Caco-2 (cell line): ENCODE results near the gene SLC6A8. TPM values are rescaled to one million over a fixed set of nuclear protein-coding genes. Genes with fewer than 3 reads are reported as not detected.
"Not testable (repeated sequence)": the region's sequence is repeated elsewhere in the genome, so short reads cannot be mapped to it uniquely, and the experiment has no call there.

Experiments
- BruUV-seq: library from RNA; stranded (reverse); fragments of 400-500 nt; replicated peaks from 2 replicates; lab custom pipeline; 2021; lab: Mats Ljungman, UMichigan
- CTCF ChIA-PET: fragments of 300-600 bp; sonication (Branson Sonifier 250); formaldehyde crosslinking; loops from one replicate; lab custom pipeline; 2022; ENCODE audit warnings: antibody characterized with exemption; lab: Charles Lee
- POLR2A ChIA-PET: fragments of 300-600 bp; sonication (Branson Sonifier 250); formaldehyde crosslinking; loops from one replicate; lab custom pipeline; 2022; ENCODE audit warnings: antibody characterized with exemption; lab: Charles Lee
- DNase-seq, 2 experiments: peaks; one replicate each; pipeline versions ENCODE4 v3.0.0 to v3.0.0-alpha.2; 2020 to 2022
- H3K27me3 ChIP-seq: replicated peaks from 2 replicates; pipeline ENCODE4 v1.6.0; 2011; ENCODE audit warnings: low read length; ENCODE audit not compliant: control insufficient read depth, insufficient read depth
- H3K36me3 ChIP-seq: 2 replicates; pipeline ENCODE4 v1.5.1; 2011; ENCODE audit warnings: low read length; ENCODE audit not compliant: control insufficient read depth, insufficient read depth
- H3K4me1 ChIP-seq: fragments of 250-450 bp; sonication (Bioruptor Pico); 2 replicates; pipeline ENCODE4 v1.5.1; 2020; ENCODE audit warnings: mild to moderate bottlenecking
- H3K4me3 ChIP-seq: 2 replicates; pipeline ENCODE4 v1.5.1; 2011; ENCODE audit warnings: low read depth, mild to moderate bottlenecking, control low read depth, low read length
- H3K9me3 ChIP-seq: fragments of 250-450 bp; sonication (Bioruptor Pico); 2 replicates; pipeline ENCODE4 v1.5.1; 2020; ENCODE audit warnings: mild to moderate bottlenecking, moderate library complexity
- H3K27ac Mint-ChIP-seq: one replicate; pipeline ENCODE4 v1.8.0; 2022; ENCODE audit warnings: mixed read lengths; ENCODE audit not compliant: unreplicated experiment
- H3K27me3 Mint-ChIP-seq: one replicate; pipeline ENCODE4 v1.8.0; 2022; ENCODE audit warnings: mixed read lengths; ENCODE audit not compliant: insufficient read depth, unreplicated experiment
- H3K36me3 Mint-ChIP-seq: one replicate; pipeline ENCODE4 v1.8.0; 2022; ENCODE audit warnings: mild to moderate bottlenecking, mixed read lengths; ENCODE audit not compliant: insufficient read depth, unreplicated experiment
- H3K4me1 Mint-ChIP-seq: one replicate; pipeline ENCODE4 v1.8.0; 2022; ENCODE audit warnings: low read depth, mixed read lengths; ENCODE audit not compliant: unreplicated experiment
- H3K4me3 Mint-ChIP-seq: one replicate; pipeline ENCODE4 v1.8.0; 2022; ENCODE audit warnings: mild to moderate bottlenecking, moderate library complexity, mixed read lengths; ENCODE audit not compliant: unreplicated experiment
- H3K9me3 Mint-ChIP-seq: one replicate; pipeline ENCODE4 v1.8.0; 2022; ENCODE audit warnings: mixed read lengths; ENCODE audit not compliant: unreplicated experiment
- CTCF ChIP-seq, 2 experiments: fragments of 200-600 bp in 1 of 2; IDR thresholded peaks; 1 replicate in 1 of 2; 2 replicates in 1 of 2; pipeline versions ENCODE4 v1.5.1 to v1.8.0; 2011 to 2022; ENCODE audit warnings: antibody characterized with exemption in 1 of 2, control low read depth in 1 of 2, inconsistent platforms in 1 of 2, low read depth in 1 of 2, low read length in 1 of 2, mild to moderate bottlenecking in 1 of 2, moderate library complexity in 1 of 2; ENCODE audit not compliant: insufficient read depth in 1 of 2, severe bottlenecking in 1 of 2, unreplicated experiment in 1 of 2
- intact Hi-C: fragments of 100-400 bp; cut with micrococcal nuclease; formaldehyde crosslinking; loops from one replicate; pipeline ENCODE4 v1.10.0; 2022; ENCODE audit not compliant: unreplicated experiment
- total RNA-seq: library from RNA; stranded (reverse); gene quantifications from 2 replicates; pipeline ENCODE4 v1.2.3, GENCODE V29; 2022

SLC6A8 gene
- total RNA-seq, 1 experiment from 2014 or later, result 8.8 TPM

GRCh38 chrX:153742796-153743467 lies 55.2 kb downstream of the SLC6A8 start:
- H3K27me3 Mint-ChIP-seq, POLR2A ChIA-PET, H3K9me3 Mint-ChIP-seq: not testable (repeated sequence)

GRCh38 chrX:153743468-153744209 lies 55.9 kb downstream of the SLC6A8 start:
- H3K4me1 Mint-ChIP-seq, H3K27me3 Mint-ChIP-seq, CTCF ChIA-PET, H3K36me3 Mint-ChIP-seq, H3K4me1 ChIP-seq, H3K4me3 Mint-ChIP-seq, H3K27me3 ChIP-seq, intact Hi-C loops, H3K9me3 Mint-ChIP-seq, H3K4me3 ChIP-seq, BruUV-seq, H3K27ac Mint-ChIP-seq, H3K36me3 ChIP-seq, H3K9me3 ChIP-seq, POLR2A ChIA-PET: not testable (repeated sequence)
- DNase-seq, result peak in 1 of 2 experiments; percentile 50

More at GRCh38 chrX:153742796-153743467, 55.2 kb downstream of the SLC6A8 start:
- H3K36me3 Mint-ChIP-seq, H3K27ac Mint-ChIP-seq, H3K4me1 ChIP-seq, BruUV-seq, DNase-seq, CTCF ChIA-PET, H3K36me3 ChIP-seq, intact Hi-C loops, H3K4me3 Mint-ChIP-seq, H3K9me3 ChIP-seq, H3K4me1 Mint-ChIP-seq, H3K27me3 ChIP-seq, H3K4me3 ChIP-seq: not testable (repeated sequence)

- TF ChIP-seq CTCF (IDR thresholded peaks at IDR 0.05; ENCODE audit: insufficient read depth in 1 of 2, low read depth in 1 of 2, low read length in 1 of 2, severe bottlenecking in 1 of 2, unreplicated experiment in 1 of 2), result no peak
- no peak for DNase-seq
- no peaks in the 10 kb centered on the region for H3K9me3 Mint-ChIP-seq
- H3K36me3 ChIP-seq, result no peaks in the 10 kb centered on the region
- ChIA-PET CTCF (no interaction called here), POLR2A (no interaction called here)
- no peak overlapping the region for H3K4me3 ChIP-seq
- BruUV-seq, result no TSS peak
- peaks cover 3% of the 10 kb centered on the region for H3K27me3 Mint-ChIP-seq
- H3K4me1 ChIP-seq, result no peaks in the 10 kb centered on the region
- no peaks in the 10 kb centered on the region for H3K4me1 Mint-ChIP-seq
- no peak overlapping the region for H3K4me3 Mint-ChIP-seq
- no peaks in the 10 kb centered on the region for H3K36me3 Mint-ChIP-seq
- H3K27me3 ChIP-seq, result no peaks in the 10 kb centered on the region
- intact Hi-C loops, result no loop called here
- no peaks in the 10 kb centered on the region for H3K9me3 ChIP-seq
- H3K27ac Mint-ChIP-seq, result no peak overlapping the region
Measured at GRCh38 chrX:153744210-153745066, 56.7 kb downstream of the SLC6A8 start.

- H3K27me3 ChIP-seq, DNase-seq, H3K4me1 Mint-ChIP-seq, H3K27me3 Mint-ChIP-seq, H3K9me3 ChIP-seq, POLR2A ChIA-PET, H3K4me3 Mint-ChIP-seq, H3K9me3 Mint-ChIP-seq, H3K4me3 ChIP-seq, BruUV-seq, H3K27ac Mint-ChIP-seq, H3K4me1 ChIP-seq, H3K36me3 Mint-ChIP-seq, intact Hi-C loops, CTCF ChIA-PET, H3K36me3 ChIP-seq: not testable (repeated sequence)
Measured at GRCh38 chrX:153745067-153745433, 57.3 kb downstream of the SLC6A8 start.

Other genes starting within 250 kb of the SLC6A8 start
- 0.60 and 0.61 TPM in 2 replicates for gene TREX2, start 241.9 kb upstream of the SLC6A8 start, total RNA-seq
- 34.0 and 36.9 TPM in 2 replicates for gene HAUS7, start 217.3 kb upstream of the SLC6A8 start, total RNA-seq
- gene BGN, start 192.9 kb upstream of the SLC6A8 start, total RNA-seq, result 9.0 and 9.9 TPM in 2 replicates
- not detected in 2 replicates for gene ATP2B3, start 170.3 kb upstream of the SLC6A8 start, total RNA-seq
- 23.8 and 26.3 TPM in 2 replicates for gene CCNQ, start 88.8 kb upstream of the SLC6A8 start, total RNA-seq
- 9.0 and 12.0 TPM in 2 replicates for gene DUSP9, start 40.7 kb upstream of the SLC6A8 start, total RNA-seq
- gene PNCK, start 14.1 kb upstream of the SLC6A8 start, total RNA-seq, result not detected in 2 replicates
- 232 and 234 TPM in 2 replicates for gene BCAP31, start 36.5 kb downstream of the SLC6A8 start, total RNA-seq
- 4.3 and 4.5 TPM in 2 replicates for gene ABCD1, start 36.9 kb downstream of the SLC6A8 start, total RNA-seq
- gene PLXNB3, start 76.3 kb downstream of the SLC6A8 start, total RNA-seq, result 0.16 TPM in 1 of 2 replicates, not detected in the other
- gene SRPK3, start 93.1 kb downstream of the SLC6A8 start, total RNA-seq, result not detected in 2 replicates
- 53.3 and 54.0 TPM in 2 replicates for gene IDH3G, start 106.4 kb downstream of the SLC6A8 start, total RNA-seq
- gene SSR4, start 106.7 kb downstream of the SLC6A8 start, total RNA-seq, result 353 and 373 TPM in 2 replicates
- gene PDZD4, start 142.6 kb downstream of the SLC6A8 start, total RNA-seq, result 1.3 and 1.8 TPM in 2 replicates
- gene L1CAM, start 198.2 kb downstream of the SLC6A8 start, total RNA-seq, result 12.7 and 12.8 TPM in 2 replicates
- gene AVPR2, start 216.7 kb downstream of the SLC6A8 start, total RNA-seq, result not detected in 2 replicates
- 13.0 and 15.7 TPM in 2 replicates for gene ARHGAP4, start 238.3 kb downstream of the SLC6A8 start, total RNA-seq
- gene NAA10, start 247.1 kb downstream of the SLC6A8 start, total RNA-seq, result 91.3 and 93.8 TPM in 2 replicates